Muscle layer of colon (tissue), 2 donors: ENCODE data around the gene CENPF.
"Not testable (repeated sequence)": the region's sequence is repeated elsewhere in the genome, so short reads cannot be mapped to it uniquely, and the experiment has no call there.

Source experiments
- H3K27ac ChIP-seq: one replicate; pipeline ENCODE4 v1.7.0; 2013; ENCODE audit warnings: low read depth, mild to moderate bottlenecking, low read length, moderate library complexity
- H3K27me3 ChIP-seq, 2 donors: one replicate each; pipeline ENCODE4 v1.7.0; 2013; ENCODE audit warnings: low read length in 2 of 2, mild to moderate bottlenecking in 2 of 2; ENCODE audit not compliant: insufficient read depth in 2 of 2, control insufficient read depth in 1 of 2
- H3K36me3 ChIP-seq: one replicate; pipeline ENCODE4 v1.7.0; 2013; ENCODE audit warnings: mild to moderate bottlenecking, low read length; ENCODE audit not compliant: insufficient read depth
- H3K4me1 ChIP-seq: one replicate; pipeline ENCODE4 v1.7.0; 2013; ENCODE audit warnings: mild to moderate bottlenecking, low read length; ENCODE audit not compliant: insufficient read depth
- H3K4me3 ChIP-seq, 2 donors: one replicate each; pipeline ENCODE4 v1.7.0; 2013; ENCODE audit warnings: low read length in 2 of 2, low read depth in 1 of 2, mild to moderate bottlenecking in 1 of 2, moderate library complexity in 1 of 2
- H3K9ac ChIP-seq: one replicate; pipeline ENCODE4 v1.7.0; 2013; ENCODE audit warnings: low read length
- H3K9me3 ChIP-seq: one replicate; pipeline ENCODE4 v1.7.0; 2013; ENCODE audit warnings: mild to moderate bottlenecking, low read length
- donor health status: abdominal sarcoma.
- donor health status: Adenocarcinoma of cecum.

Gene CENPF

GRCh38 chr1:214670098-214670497 is 67.1 kb downstream of the CENPF start:
- H3K4me1 ChIP-seq: no peaks in the 10 kb centered on the region
- no peak overlapping the region for H3K27ac ChIP-seq
- no peaks in the 10 kb centered on the region for H3K9me3 ChIP-seq
- H3K36me3 ChIP-seq: no peaks in the 10 kb centered on the region
- H3K4me3 ChIP-seq: no peak overlapping the region
- no peak overlapping the region for H3K9ac ChIP-seq
- H3K27me3 ChIP-seq: no peaks in the 10 kb centered on the region

- H3K4me3 ChIP-seq, H3K9ac ChIP-seq, H3K9me3 ChIP-seq, H3K27ac ChIP-seq, H3K27me3 ChIP-seq, H3K36me3 ChIP-seq, H3K4me1 ChIP-seq: not testable (repeated sequence)
These were observed 70.0 kb downstream of the CENPF start for GRCh38 chr1:214673029-214673428.

GRCh38 chr1:214673576-214673975 is 70.6 kb downstream of the CENPF start:
- no peaks in the 10 kb centered on the region for H3K4me1 ChIP-seq
- no peak overlapping the region for H3K27ac ChIP-seq
- no peak overlapping the region for H3K9ac ChIP-seq
- H3K9me3 ChIP-seq: no peaks in the 10 kb centered on the region
- no peaks in the 10 kb centered on the region for H3K36me3 ChIP-seq
- no peak overlapping the region for H3K4me3 ChIP-seq
- H3K27me3 ChIP-seq: no peaks in the 10 kb centered on the region

- H3K27me3 ChIP-seq, H3K36me3 ChIP-seq, H3K9ac ChIP-seq, H3K9me3 ChIP-seq, H3K4me1 ChIP-seq, H3K4me3 ChIP-seq, H3K27ac ChIP-seq: not testable (repeated sequence)
These were observed 72.5 kb downstream of the CENPF start for GRCh38 chr1:214675524-214675923.

GRCh38 chr1:214676747-214677146 is 73.8 kb downstream of the CENPF start:
- Histone ChIP-seq H3K27me3 (no peaks in the 10 kb centered on the region), H3K9me3 (no peaks in the 10 kb centered on the region), H3K4me1 (no peaks in the 10 kb centered on the region), H3K9ac (no peak overlapping the region), H3K4me3 (no peak overlapping the region), H3K36me3 (no peaks in the 10 kb centered on the region), H3K27ac (no peak overlapping the region)

GRCh38 chr1:214677945-214678344 is 75.0 kb downstream of the CENPF start:
- Histone ChIP-seq H3K36me3 (no peaks in the 10 kb centered on the region), H3K27me3 (no peaks in the 10 kb centered on the region), H3K27ac (no peak overlapping the region), H3K9ac (no peak overlapping the region), H3K4me3 (no peak overlapping the region), H3K9me3 (no peaks in the 10 kb centered on the region), H3K4me1 (no peaks in the 10 kb centered on the region)

- H3K9ac ChIP-seq: no peak overlapping the region
- H3K36me3 ChIP-seq: no peaks in the 10 kb centered on the region
- H3K9me3 ChIP-seq: no peaks in the 10 kb centered on the region
- H3K27me3 ChIP-seq: no peaks in the 10 kb centered on the region
- no peak overlapping the region for H3K27ac ChIP-seq
- no peaks in the 10 kb centered on the region for H3K4me1 ChIP-seq
- no peak overlapping the region for H3K4me3 ChIP-seq
These were observed 75.4 kb downstream of the CENPF start for GRCh38 chr1:214678386-214678785.

GRCh38 chr1:214683621-214684020 is 80.6 kb downstream of the CENPF start:
- H3K27ac ChIP-seq: no peak overlapping the region
- H3K9ac ChIP-seq: no peak overlapping the region
- no peaks in the 10 kb centered on the region for H3K27me3 ChIP-seq
- H3K36me3 ChIP-seq: no peaks in the 10 kb centered on the region
- no peaks in the 10 kb centered on the region for H3K9me3 ChIP-seq
- H3K4me1 ChIP-seq: no peaks in the 10 kb centered on the region
- no peak overlapping the region for H3K4me3 ChIP-seq

- H3K36me3 ChIP-seq: no peaks in the 10 kb centered on the region
- no peaks in the 10 kb centered on the region for H3K4me1 ChIP-seq
- H3K4me3 ChIP-seq: no peak overlapping the region
- H3K27me3 ChIP-seq: no peaks in the 10 kb centered on the region
- no peak overlapping the region for H3K27ac ChIP-seq
- H3K9ac ChIP-seq: no peak overlapping the region
- H3K9me3 ChIP-seq: no peaks in the 10 kb centered on the region
These were observed 82.9 kb downstream of the CENPF start for GRCh38 chr1:214685906-214686305.

GRCh38 chr1:214686497-214686896 is 83.5 kb downstream of the CENPF start:
- Histone ChIP-seq H3K27me3 (no peaks in the 10 kb centered on the region), H3K27ac (no peak overlapping the region), H3K4me3 (no peak overlapping the region), H3K36me3 (no peaks in the 10 kb centered on the region), H3K4me1 (no peaks in the 10 kb centered on the region), H3K9me3 (no peaks in the 10 kb centered on the region), H3K9ac (no peak overlapping the region)

GRCh38 chr1:214688891-214689290 is 85.9 kb downstream of the CENPF start:
- Histone ChIP-seq H3K9me3 (no peaks in the 10 kb centered on the region), H3K36me3 (no peaks in the 10 kb centered on the region), H3K27me3 (no peaks in the 10 kb centered on the region), H3K4me1 (no peaks in the 10 kb centered on the region), H3K27ac (no peak overlapping the region), H3K4me3 (no peak overlapping the region), H3K9ac (no peak overlapping the region)

GRCh38 chr1:214694769-214695168 is 91.8 kb downstream of the CENPF start:
- Histone ChIP-seq H3K9me3 (no peaks in the 10 kb centered on the region), H3K27ac (no peak overlapping the region), H3K27me3 (no peaks in the 10 kb centered on the region), H3K4me3 (no peak overlapping the region), H3K4me1 (no peaks in the 10 kb centered on the region), H3K36me3 (no peaks in the 10 kb centered on the region), H3K9ac (no peak overlapping the region)
